Epithelial cell of proximal tubule (primary cell): ENCODE data around the gene RAVER2. TPM values are rescaled to one million over a fixed set of nuclear protein-coding genes. Genes with fewer than 3 reads are reported as not detected.
"Not testable (repeated sequence)": the region's sequence is repeated elsewhere in the genome, so short reads cannot be mapped to it uniquely, and the experiment has no call there.

ENCODE experiments used
- DNase-seq: peaks from one replicate; pipeline ENCODE4 v3.0.0-alpha.2; 2011; ENCODE audit warnings: low read depth
- H3K4me3 ChIP-seq: 2 replicates; pipeline ENCODE4 v1.5.1; 2011; ENCODE audit warnings: low read depth, mild to moderate bottlenecking, low read length
- CTCF ChIP-seq: conservative IDR thresholded peaks from 2 replicates; pipeline ENCODE4 v1.5.1; 2012; ENCODE audit warnings: low read depth, mild to moderate bottlenecking, low read length
- total RNA-seq: library from RNA; depleted of rRNA; stranded (reverse); fragments of >200 nt; gene quantifications from 2 replicates; pipeline ENCODE4 v1.2.3, GENCODE V29; 2015

Gene RAVER2
- total RNA-seq, 1 donor from 2014 or later: 6.9 TPM

- DNase-seq: no peak
- TF ChIP-seq CTCF: no peak
- no peak overlapping the region for H3K4me3 ChIP-seq
Observed at GRCh38 chr1:64775113-64775512, 30.2 kb downstream of the RAVER2 start.

GRCh38 chr1:64782044-64782443 lies 37.2 kb downstream of the RAVER2 start:
- not testable (repeated sequence) for DNase-seq, H3K4me3 ChIP-seq

GRCh38 chr1:64782848-64783247 lies 38.0 kb downstream of the RAVER2 start:
- H3K4me3 ChIP-seq, DNase-seq: not testable (repeated sequence)

- no peak for TF ChIP-seq CTCF
- DNase-seq: no peak
- no peak overlapping the region for H3K4me3 ChIP-seq
Observed at GRCh38 chr1:64790832-64791487, 46.1 kb downstream of the RAVER2 start.

- TF ChIP-seq CTCF: no peak
- DNase-seq: no peak
- no peak overlapping the region for H3K4me3 ChIP-seq
Observed at GRCh38 chr1:64798872-64799271, 54.0 kb downstream of the RAVER2 start.

GRCh38 chr1:64801851-64802523 lies 57.1 kb downstream of the RAVER2 start:
- DNase-seq: no peak
- no peak overlapping the region for H3K4me3 ChIP-seq
- no peak for TF ChIP-seq CTCF

GRCh38 chr1:64809309-64809708 lies 64.4 kb downstream of the RAVER2 start:
- DNase-seq: no peak
- no peak overlapping the region for H3K4me3 ChIP-seq
- TF ChIP-seq CTCF: no peak

GRCh38 chr1:64810001-64810400 lies 65.1 kb downstream of the RAVER2 start:
- no peak for DNase-seq
- no peak overlapping the region for H3K4me3 ChIP-seq
- TF ChIP-seq CTCF: no peak
